Measurements from ENCODE around the gene TP53I11. TPM values are rescaled to one million over a fixed set of nuclear protein-coding genes. Genes with fewer than 3 reads are reported as not detected.

The TP53I11 gene
- total and polyA plus RNA-seq, 2 donors (not counting 1 experiment from before 2014, with no cell fraction given), result 25.0 to 229 TPM

DNA sequence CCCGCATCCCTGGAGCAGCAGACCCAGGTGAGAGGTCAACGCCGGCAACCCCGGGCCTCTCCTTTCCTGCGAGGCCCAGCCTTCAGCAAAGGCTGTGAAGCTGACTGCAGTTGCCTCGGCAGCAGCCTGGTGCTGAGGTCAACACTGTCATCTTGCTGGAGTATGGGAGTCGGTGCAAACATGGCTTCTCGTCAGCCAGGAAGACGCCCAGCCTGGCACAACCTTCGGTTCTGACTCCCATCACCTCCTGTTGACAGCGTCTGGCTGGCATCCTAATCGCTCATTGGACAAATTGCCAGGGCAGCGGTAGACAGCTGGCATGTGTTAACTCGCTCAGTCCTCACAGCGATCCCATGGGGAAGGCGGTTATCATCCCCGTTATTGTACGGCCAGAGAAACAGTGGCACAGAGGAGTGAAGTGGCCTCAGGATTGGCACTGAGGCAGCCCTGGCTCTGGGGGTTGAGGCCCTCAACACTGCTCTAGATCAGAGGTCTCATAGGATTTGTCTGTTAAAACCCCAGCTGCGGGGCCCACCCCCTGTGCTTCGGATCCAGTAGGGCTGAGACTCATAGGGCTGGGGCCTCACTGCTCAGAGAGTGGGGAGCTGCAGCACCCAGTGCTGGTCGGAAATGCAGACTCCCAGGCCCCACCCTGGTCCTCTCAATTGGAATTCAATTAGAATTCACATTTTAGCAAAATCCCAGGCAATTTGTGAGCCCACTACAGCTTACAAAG, 39.3 kb upstream of the TP53I11 start:
- H3K4me1 ChIP-seq (ENCODE audit: control insufficient read depth in 2 of 2, insufficient read depth in 2 of 2, low read length in 2 of 2), result no peaks in the 10 kb centered on the region
- no peak for ATAC-seq (ENCODE audit: low read depth)
- H3K79me2 ChIP-seq (ENCODE audit: control insufficient read depth, insufficient read depth, low read length), result no peaks in the 10 kb centered on the region
- H3K9ac ChIP-seq (ENCODE audit: low read length), result no peak overlapping the region
- 96% methylated on average over 17 of the region's 21 CpGs for WGBS (ENCODE audit: insufficient coverage)
- ChIA-PET CTCF (interaction anchor here (1.2 to 1.3 kb wide), 2 partner anchors 10 to 114 kb away, joined by 3 to 5 read pairs; no protein-coding TSS in a partner anchor), POLR2A (no interaction called here)
- no peaks in the 10 kb centered on the region for H3K27me3 ChIP-seq (replicated peaks in 1 of 4; ENCODE audit: control extremely low read depth in 1 of 4, control insufficient read depth in 3 of 4, insufficient read depth in 4 of 4, low read length in 3 of 4)
- Mint-ChIP-seq H3K27ac (no peak overlapping the region), H3K9me3 (ENCODE audit: insufficient read depth) (no peaks in the 10 kb centered on the region), H3K27me3 (peaks cover 3% of the 10 kb centered on the region), H3K4me1 (peaks cover 10% of the 10 kb centered on the region), H3K4me3 (no peak overlapping the region)
- no peaks in the 10 kb centered on the region for H4K20me1 ChIP-seq (ENCODE audit: control insufficient read depth, insufficient read depth, low read length, poor library complexity, severe bottlenecking)
- no peak for TF ChIP-seq EZH2 (IDR thresholded peaks at IDR 0.05; ENCODE audit: borderline replicate concordance, insufficient read depth, low read depth, low read length, poor library complexity, severe bottlenecking)
- TF ChIP-seq, protein P1, sequence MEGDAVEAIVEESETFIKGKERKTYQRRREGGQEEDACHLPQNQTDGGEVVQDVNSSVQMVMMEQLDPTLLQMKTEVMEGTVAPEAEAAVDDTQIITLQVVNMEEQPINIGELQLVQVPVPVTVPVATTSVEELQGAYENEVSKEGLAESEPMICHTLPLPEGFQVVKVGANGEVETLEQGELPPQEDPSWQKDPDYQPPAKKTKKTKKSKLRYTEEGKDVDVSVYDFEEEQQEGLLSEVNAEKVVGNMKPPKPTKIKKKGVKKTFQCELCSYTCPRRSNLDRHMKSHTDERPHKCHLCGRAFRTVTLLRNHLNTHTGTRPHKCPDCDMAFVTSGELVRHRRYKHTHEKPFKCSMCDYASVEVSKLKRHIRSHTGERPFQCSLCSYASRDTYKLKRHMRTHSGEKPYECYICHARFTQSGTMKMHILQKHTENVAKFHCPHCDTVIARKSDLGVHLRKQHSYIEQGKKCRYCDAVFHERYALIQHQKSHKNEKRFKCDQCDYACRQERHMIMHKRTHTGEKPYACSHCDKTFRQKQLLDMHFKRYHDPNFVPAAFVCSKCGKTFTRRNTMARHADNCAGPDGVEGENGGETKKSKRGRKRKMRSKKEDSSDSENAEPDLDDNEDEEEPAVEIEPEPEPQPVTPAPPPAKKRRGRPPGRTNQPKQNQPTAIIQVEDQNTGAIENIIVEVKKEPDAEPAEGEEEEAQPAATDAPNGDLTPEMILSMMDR (IDR thresholded peaks at IDR 0.05), result no peak
- H3K9me3 ChIP-seq (ENCODE audit: control extremely low read depth in 1 of 3, control insufficient read depth in 2 of 3, insufficient read depth in 1 of 3, low read length in 2 of 3), result no peaks in the 10 kb centered on the region
- H3K27ac ChIP-seq (ENCODE audit: low read length in 2 of 2), result no peak overlapping the region
- no peak overlapping the region for H2AFZ ChIP-seq (ENCODE audit: insufficient read depth, low read depth, low read length, poor library complexity, severe bottlenecking)
- intact Hi-C loops (cut with micrococcal nuclease), result no loop called here
- H3K4me2 ChIP-seq (replicated peaks; ENCODE audit: low read depth, low read length, poor library complexity, severe bottlenecking), result no peak overlapping the region
- DNase-seq, result no peak
- H3K36me3 ChIP-seq (replicated peaks in 1 of 2; ENCODE audit: control extremely low read depth in 1 of 2, control insufficient read depth in 1 of 2, extremely low read depth in 1 of 2, insufficient read depth in 2 of 2, low read length in 1 of 2), result no peaks in the 10 kb centered on the region
- no peak overlapping the region for H3K4me3 ChIP-seq (ENCODE audit: control extremely low read depth in 1 of 5, extremely low read depth in 1 of 5, insufficient read depth in 1 of 5, low read depth in 2 of 5, low read length in 4 of 5)

DNA sequence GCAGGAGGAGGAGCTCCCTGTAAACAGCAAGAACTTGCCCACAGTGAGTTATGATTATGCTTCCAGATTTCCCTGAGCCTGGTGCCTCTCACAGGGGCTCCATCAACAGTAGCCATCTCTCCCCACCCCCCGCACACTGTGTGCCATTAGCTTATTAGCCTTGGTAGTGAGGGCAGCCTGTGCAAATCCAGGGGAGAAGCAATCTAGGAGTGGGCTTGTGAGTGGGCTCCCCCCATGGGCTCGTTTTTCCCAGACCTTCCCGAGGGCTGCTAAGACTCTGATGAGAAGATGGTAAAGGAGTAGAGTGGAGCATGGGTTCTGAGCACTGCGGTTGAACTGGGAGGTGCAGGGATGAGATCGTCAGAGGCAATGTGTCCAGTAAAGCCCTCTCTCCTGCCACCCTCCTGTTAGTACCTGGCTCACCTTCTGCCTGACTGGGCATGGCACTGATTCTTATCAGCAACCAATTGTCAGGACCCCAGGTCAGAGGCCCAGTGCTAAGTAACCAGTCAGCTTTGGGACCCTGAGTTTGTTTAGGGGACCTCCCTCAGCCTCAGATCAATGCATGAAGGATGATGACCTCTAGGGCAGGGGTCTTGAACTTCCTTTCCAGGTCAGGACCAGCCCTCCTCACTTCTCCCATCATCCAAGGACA, 38.4 kb upstream of the TP53I11 start:
- Histone ChIP-seq H3K4me3 (ENCODE audit: control extremely low read depth in 1 of 5, extremely low read depth in 1 of 5, insufficient read depth in 1 of 5, low read depth in 2 of 5, low read length in 4 of 5) (no peak overlapping the region), H3K4me2 (replicated peaks; ENCODE audit: low read depth, low read length, poor library complexity, severe bottlenecking) (no peak overlapping the region), H3K27ac (ENCODE audit: low read length in 2 of 2) (no peak overlapping the region), H3K79me2 (ENCODE audit: control insufficient read depth, insufficient read depth, low read length) (no peaks in the 10 kb centered on the region), H2AFZ (ENCODE audit: insufficient read depth, low read depth, low read length, poor library complexity, severe bottlenecking) (no peak overlapping the region), H3K36me3 (replicated peaks in 1 of 2; ENCODE audit: control extremely low read depth in 1 of 2, control insufficient read depth in 1 of 2, extremely low read depth in 1 of 2, insufficient read depth in 2 of 2, low read length in 1 of 2) (no peaks in the 10 kb centered on the region), H3K9ac (ENCODE audit: low read length) (no peak overlapping the region), H3K4me1 (ENCODE audit: control insufficient read depth in 2 of 2, insufficient read depth in 2 of 2, low read length in 2 of 2) (no peaks in the 10 kb centered on the region), H4K20me1 (ENCODE audit: control insufficient read depth, insufficient read depth, low read length, poor library complexity, severe bottlenecking) (no peaks in the 10 kb centered on the region), H3K27me3 (replicated peaks in 1 of 4; ENCODE audit: control extremely low read depth in 1 of 4, control insufficient read depth in 3 of 4, insufficient read depth in 4 of 4, low read length in 3 of 4) (no peaks in the 10 kb centered on the region), H3K9me3 (ENCODE audit: control extremely low read depth in 1 of 3, control insufficient read depth in 2 of 3, insufficient read depth in 1 of 3, low read length in 2 of 3) (no peaks in the 10 kb centered on the region)
- CTCF ChIA-PET, result interaction anchor here (1.3 to 1.6 kb wide), 2 partner anchors 10 kb away, joined by 4 to 5 read pairs; no protein-coding TSS in a partner anchor
- 89% methylated on average over 4 of the region's 5 CpGs for WGBS (ENCODE audit: insufficient coverage)
- H3K4me3 Mint-ChIP-seq, result no peak overlapping the region
- H3K27me3 Mint-ChIP-seq, result no peaks in the 10 kb centered on the region
- DNase-seq, result no peak
- peaks cover 17% of the 10 kb centered on the region for H3K4me1 Mint-ChIP-seq
- H3K9me3 Mint-ChIP-seq (ENCODE audit: insufficient read depth), result no peaks in the 10 kb centered on the region
- ATAC-seq (ENCODE audit: low read depth), result no peak
- POLR2A ChIA-PET, result no interaction called here
- no peak overlapping the region for H3K27ac Mint-ChIP-seq
- TF ChIP-seq EZH2 (IDR thresholded peaks at IDR 0.05; ENCODE audit: borderline replicate concordance, insufficient read depth, low read depth, low read length, poor library complexity, severe bottlenecking), result no peak
- TF ChIP-seq, protein P1 (IDR thresholded peaks at IDR 0.05), result no peak
- intact Hi-C loops (cut with micrococcal nuclease), result no loop called here

Data from B cell (primary cell).